Left renal pelvis (tissue), 4 donors: ENCODE measurements around the gene ADA. TPM values are rescaled to one million over a fixed set of nuclear protein-coding genes. Genes with fewer than 3 reads are reported as not detected.

Experiments used
- DNase-seq, 4 donors: peaks; one replicate each; pipeline ENCODE4 v3.0.0-alpha.2; 2013; ENCODE audit warnings: low read depth in 4 of 4, low spot score in 3 of 4
- polyA plus RNA-seq, 4 donors: library from polyadenylated mRNA; unstranded; fragments of 120-200 nt; gene quantifications; one replicate each; pipeline ENCODE4 v1.2.1, GENCODE V29; 2013; ENCODE audit not compliant: insufficient read length in 4 of 4

Gene ADA
- polyA plus RNA-seq, 4 donors: 5.7 to 7.2 (median 6.7) TPM

DNA sequence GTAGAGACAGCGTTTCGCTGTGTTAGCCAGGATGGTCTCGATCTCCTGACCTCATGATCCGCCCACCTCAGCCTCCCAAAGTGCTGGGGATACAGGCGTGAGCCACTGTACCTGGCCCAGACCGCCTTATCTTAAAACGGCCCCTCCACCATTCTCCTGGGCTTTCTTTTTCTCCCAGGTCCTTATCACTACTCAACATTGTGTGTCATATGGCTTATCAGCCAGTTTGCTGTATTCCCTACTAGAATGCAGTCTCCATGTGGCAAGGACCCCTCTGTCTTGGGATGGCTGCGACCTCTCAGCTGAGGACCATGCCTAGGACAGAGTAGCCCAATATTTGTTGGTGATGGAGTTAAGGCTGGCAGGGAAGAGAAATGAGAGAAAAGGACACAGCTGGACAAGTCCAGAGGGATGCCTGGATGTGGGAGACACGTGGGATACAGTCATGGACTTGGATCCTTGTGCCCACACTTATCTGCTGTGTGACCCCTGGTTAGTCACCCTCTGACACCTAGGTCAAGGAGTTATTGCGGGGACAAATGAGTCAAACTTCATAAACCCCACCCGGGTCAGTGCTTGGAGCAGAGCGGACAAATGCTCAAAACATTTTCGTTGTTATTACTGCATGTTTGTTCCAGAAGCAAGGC is 24.0 kb downstream of the ADA start:
- no peak for DNase-seq

GRCh38 chr20:44626278-44626677 is 25.2 kb downstream of the ADA start:
- no peak for DNase-seq

DNA sequence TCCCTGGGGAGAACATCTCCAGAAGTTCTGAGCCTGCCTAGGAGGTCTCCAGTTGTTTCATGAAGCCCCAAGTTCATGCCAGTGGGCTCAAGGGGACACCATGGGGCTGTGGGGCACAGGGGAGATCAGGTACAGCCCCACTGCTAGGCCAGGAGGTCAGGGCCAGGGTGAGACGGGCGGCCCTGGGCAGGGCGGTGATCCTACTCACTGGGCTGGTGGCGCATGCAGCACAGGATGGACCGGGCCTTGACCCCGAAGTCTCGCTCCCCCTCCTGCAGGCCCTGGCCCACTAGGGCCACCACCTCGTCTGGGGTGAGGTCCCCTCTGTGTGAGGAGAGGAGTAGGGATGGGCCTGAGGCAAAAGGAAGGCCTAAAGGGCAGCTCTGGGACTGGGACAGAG is 26.1 kb downstream of the ADA start:
- no peak for DNase-seq

DNA sequence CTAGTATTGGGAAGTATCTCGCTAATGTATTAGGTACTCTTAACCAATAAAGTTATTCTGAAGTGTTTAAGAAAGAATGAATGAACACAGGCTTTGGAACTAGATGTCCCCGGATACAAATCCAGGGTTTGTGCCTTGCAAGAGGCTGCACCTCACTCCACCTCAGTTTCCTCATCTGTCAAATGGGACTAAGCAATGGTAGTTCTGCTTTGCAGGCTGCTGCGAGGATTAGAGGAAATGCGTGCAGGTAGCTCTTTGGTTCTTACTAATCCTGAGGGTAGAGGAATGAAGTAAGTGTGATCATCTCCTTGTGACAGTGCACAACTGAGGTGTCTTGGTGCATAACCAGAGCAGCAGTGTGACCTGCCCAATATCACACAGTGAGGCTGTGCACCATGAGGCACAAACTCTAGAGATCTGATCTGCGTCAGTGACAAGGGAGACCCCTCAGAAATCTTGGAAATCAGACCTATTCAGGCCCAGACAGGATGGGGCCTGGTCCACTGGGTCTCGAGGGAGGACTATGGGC is 26.7 kb downstream of the ADA start:
- no peak for DNase-seq

DNA sequence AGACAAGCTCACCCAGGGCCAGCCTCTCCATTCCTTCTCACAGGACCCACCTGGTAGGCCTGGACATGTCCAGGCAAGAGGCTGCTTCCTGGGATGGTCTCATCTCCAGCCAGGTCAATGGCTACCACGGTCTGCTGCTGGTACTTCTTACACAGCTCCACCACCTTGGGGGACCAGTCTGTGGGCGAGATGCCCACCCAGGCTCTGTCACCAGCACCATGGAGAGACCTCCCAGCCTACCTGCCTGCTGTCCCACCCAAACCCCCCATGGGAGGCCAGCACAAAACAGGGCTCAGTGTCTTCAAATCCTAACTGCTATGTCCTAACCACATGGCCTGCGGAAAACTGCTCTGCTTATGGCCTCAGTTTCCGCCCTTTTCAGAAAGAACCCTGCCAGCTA is 27.3 kb downstream of the ADA start:
- no peak for DNase-seq

GRCh38 chr20:44622501-44623270 is 28.8 kb downstream of the ADA start:
- DNase-seq: no peak

DNA sequence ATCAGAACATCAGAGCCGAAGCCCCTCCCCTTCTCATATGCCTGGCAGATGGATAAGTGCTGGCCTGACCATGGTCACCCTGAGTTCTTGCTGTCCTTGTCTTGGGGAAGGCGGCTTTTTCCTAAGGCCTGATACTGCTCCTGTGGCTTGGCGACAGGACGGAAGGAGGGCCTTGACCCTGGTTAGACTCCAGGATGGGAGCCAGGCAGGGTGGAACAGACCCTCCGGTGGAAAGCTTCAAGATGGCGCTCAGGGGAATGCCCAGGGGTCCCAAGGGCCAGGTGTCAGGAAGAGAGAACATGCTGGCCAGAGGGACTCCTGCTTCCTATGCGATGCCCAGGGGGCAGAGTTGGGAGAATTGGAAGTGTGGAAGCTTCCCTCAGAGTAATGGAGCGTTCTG is 29.6 kb downstream of the ADA start:
- DNase-seq: no peak

DNA sequence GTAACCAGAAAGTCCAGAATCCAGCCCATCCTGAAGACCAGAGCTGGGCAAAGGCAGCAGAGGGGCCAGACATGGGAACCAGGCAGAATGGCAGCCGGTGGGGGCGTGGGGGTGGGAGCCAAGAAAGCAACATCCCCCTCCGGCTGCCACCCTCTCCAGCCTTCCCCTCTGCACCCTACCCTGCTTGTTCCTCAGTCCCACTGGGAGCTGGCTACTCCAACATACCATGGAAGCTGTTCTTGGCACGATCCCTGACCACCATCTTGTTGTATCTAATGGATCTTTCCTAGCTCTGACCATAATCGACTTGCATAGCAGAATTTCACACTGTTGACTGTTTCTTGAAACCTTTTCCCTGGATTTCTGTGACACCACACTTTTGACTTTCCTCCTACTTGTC is 30.2 kb downstream of the ADA start:
- DNase-seq: no peak

GRCh38 chr20:44620030-44620429 is 31.5 kb downstream of the ADA start:
- no peak for DNase-seq

DNA sequence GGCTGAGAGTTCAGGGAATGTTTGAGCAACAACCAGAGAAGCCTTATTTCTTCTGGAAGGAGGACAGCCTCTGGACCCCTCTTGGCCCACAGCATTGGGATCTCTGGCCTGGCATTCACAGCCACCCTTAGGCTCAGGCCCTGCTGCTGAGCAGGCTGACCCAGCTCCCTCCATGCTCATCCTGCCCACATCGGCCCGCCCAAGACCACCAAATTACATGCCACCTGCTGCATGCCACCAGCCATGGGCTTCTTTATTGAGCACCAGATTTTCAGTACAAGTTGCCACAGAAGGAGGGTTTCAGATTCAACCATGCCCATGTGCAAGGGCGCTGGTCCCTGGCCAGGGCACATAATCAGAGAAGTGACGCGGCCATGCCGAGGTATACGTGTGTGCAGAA is 32.2 kb downstream of the ADA start:
- DNase-seq: no peak

- no peak for DNase-seq
Observed at GRCh38 chr20:44618318-44618731, 33.2 kb downstream of the ADA start.

GRCh38 chr20:44616604-44616964 is 34.9 kb downstream of the ADA start:
- DNase-seq: no peak

GRCh38 chr20:44615876-44616603 is 35.5 kb downstream of the ADA start:
- no peak for DNase-seq

- no peak for DNase-seq
Observed at GRCh38 chr20:44615169-44615791, 36.2 kb downstream of the ADA start.

DNA sequence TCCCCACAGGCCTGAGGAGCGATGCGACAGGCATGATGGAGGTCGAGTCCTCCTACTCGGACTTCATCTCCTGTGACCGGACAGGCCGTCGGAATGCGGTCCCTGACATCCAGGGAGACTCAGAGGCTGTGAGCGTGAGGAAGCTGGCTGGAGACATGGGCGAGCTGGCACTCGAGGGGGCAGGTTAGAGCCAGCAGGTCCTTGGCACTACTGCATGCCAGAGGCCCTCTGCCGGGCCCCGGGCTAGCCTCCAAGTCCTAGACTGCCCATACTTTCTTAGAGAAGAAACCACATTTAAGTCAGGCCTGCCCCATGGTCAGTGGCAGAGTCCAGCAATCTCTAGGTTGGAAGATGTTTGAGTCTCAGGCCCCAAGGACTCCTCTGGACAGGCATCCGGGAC is 37.0 kb downstream of the ADA start:
- no peak for DNase-seq

DNA sequence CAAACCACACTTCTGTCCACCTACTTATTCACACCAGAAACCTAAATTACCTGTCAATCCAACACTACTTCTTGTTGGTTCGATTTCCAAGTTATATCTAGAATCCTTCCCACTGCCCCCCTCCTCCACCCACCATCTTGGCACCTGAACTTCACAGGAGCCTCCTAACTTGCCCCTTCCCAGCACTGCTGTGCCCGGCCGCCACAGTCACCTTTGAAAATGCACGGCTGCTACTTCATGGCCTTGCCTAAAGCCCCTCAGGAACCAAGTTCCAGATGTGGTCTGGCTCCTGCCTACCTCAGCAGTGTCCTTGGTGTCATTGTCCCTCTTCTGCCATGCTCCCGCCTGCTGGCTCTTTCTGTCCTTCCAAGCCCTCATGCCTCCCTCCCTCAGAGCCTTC is 37.9 kb downstream of the ADA start:
- no peak for DNase-seq

DNA sequence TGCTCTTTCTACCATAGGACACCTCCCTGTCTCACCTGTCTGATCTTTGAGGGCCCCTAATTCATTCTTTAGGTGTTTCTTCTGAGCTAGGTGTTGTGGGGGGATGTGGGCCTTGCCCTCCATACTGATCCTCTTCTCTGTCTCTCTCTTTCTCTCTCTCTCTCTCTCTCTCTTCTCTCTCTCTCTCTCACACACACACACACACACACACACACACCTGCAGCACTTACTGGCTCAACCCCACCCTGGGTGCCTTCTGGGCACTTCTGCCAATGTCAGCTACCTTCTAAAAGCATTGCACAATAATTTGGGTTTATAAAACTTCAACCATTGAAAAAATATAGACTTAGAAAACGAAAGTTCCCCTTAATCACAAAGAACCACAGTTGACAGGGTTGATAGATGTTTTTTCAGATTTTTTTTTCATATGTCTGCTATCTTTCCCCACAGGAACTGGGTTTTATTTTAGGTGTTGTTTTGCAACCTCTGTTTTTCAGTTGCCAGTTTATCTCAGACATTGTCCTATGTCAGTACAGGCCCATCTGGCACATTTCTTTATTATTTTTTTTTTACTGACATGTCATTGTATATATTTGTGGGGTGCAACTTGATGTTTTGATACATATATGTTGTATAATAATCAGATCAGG is 41.1 kb downstream of the ADA start:
- DNase-seq: no peak

GRCh38 chr20:44609516-44610312 is 41.8 kb downstream of the ADA start:
- peak; percentile 54 to 79 (median 76) for DNase-seq

DNA sequence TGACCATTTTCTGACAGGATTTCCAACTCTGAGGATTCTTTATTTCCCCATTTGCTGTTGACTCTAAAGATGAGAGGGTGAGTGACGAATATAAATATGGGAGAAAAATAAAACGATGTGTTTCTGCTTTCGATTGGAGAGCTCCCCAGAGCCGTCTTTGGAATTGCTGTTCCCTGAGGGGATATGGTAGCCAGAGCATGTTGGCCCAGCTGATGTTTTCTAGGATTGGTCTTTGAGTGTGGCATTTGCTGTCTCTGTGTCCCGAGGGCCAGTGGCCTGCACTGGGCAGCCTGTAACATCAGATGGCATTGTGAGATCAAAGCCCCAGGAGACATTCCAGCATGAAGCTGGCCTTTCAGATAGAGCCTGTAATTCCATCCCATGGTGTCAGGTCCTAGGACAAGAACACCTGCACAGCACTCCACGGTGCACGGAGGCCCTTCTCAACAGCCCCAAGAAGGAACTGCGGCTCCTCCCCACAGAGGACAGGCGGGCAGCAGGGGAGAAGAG is 42.4 kb downstream of the ADA start:
- DNase-seq: no peak
